ENCODE data around the gene HIP1.
"Not testable (repeated sequence)": the region's sequence is repeated elsewhere in the genome, so short reads cannot be mapped to it uniquely, and the experiment has no call there.

Gene HIP1

GRCh38 chr7:75518842-75519241 is 219.9 kb downstream of the HIP1 start:
- DNase-seq (ENCODE audit: low read depth): not testable (repeated sequence)

GRCh38 chr7:75509033-75509432 is 229.7 kb downstream of the HIP1 start:
- not testable (repeated sequence) for DNase-seq (ENCODE audit: low read depth)

GRCh38 chr7:75492020-75492419 is 246.7 kb downstream of the HIP1 start, which contains the start of gene SPDYE5:
Gene SPDYE5 (plus strand): TSS chr7:75492320. CDS start chr7:75494048, 1,728 bp downstream.
- not testable (repeated sequence) for DNase-seq (ENCODE audit: low read depth)

- peak; percentile 81 for DNase-seq (ENCODE audit: low read depth)
Measured at GRCh38 chr7:75485979-75486643, 252.6 kb downstream of the HIP1 start, which contains the start of gene POM121C. Gene POM121C (minus strand): TSS chr7:75486299. CDS start chr7:75441496, 44,803 bp downstream.

- not testable (repeated sequence) for DNase-seq (ENCODE audit: low read depth)
Measured at GRCh38 chr7:75485355-75485978, 253.3 kb downstream of the HIP1 start.

All from fibroblast of the conjunctiva (primary cell).